Right lobe of liver (tissue), 6 donors: ENCODE data around the gene TLNRD1. TPM values are rescaled to one million over a fixed set of nuclear protein-coding genes. Genes with fewer than 3 reads are reported as not detected.

ENCODE experiments used
- ATAC-seq, 4 donors: fragments of 200-7000 bp; cut with Tn5 transposase; one replicate each; pipeline ENCODE4 v1.9.1; 2020; ENCODE audit warnings: mild to moderate bottlenecking in 4 of 4, moderate library complexity in 4 of 4
- DNase-seq, 3 donors: peaks; one replicate each; pipeline ENCODE4 v3.0.0-alpha.2; 2020
- H3K27ac ChIP-seq, 3 donors: fragments of 200-600 bp; one replicate each; pipeline ENCODE4 v1.8.0; 2022
- H3K27me3 ChIP-seq, 2 donors: fragments of 200-600 bp; one replicate each; pipeline ENCODE4 v1.8.0; 2022
- H3K36me3 ChIP-seq, 4 donors: fragments of 200-600 bp; sonication (generic) in 1 of 4; one replicate each; pipeline versions ENCODE4 v1.5.1 to v1.8.0; 2017 to 2022; ENCODE audit warnings: control low read depth in 1 of 4
- H3K4me1 ChIP-seq, 4 donors: fragments of 200-600 bp; sonication (generic) in 1 of 4; one replicate each; pipeline versions ENCODE4 v1.5.1 to v1.8.0; 2017 to 2022; ENCODE audit warnings: control low read depth in 1 of 4
- H3K4me3 ChIP-seq, 3 donors: fragments of 200-600 bp; one replicate each; pipeline ENCODE4 v1.8.0; 2022
- H3K9me3 ChIP-seq, 4 donors: fragments of 200-600 bp; sonication (generic) in 1 of 4; one replicate each; pipeline versions ENCODE4 v1.5.1 to v1.8.0; 2017 to 2022; ENCODE audit warnings: control low read depth in 1 of 4
- POLR2A ChIP-seq: fragments of 450-650 bp; IDR thresholded peaks from one replicate; pipeline ENCODE4 v1.6.1; 2017; ENCODE audit warnings: antibody characterized with exemption, mild to moderate bottlenecking
- WGBS: methylation state at CpG from one replicate; pipeline ENCODE4 v1.1.6; 2018; ENCODE audit warnings: low coverage, low lambda C conversion rate; ENCODE audit not compliant: insufficient coverage; ENCODE audit errors: missing lambda C conversion rate; 5-methylcytosine and 5-hydroxymethylcytosine counted together
- intact Hi-C, 2 donors: fragments of 100-400 bp; cut with DNase I; formaldehyde crosslinking; loops; one replicate each; pipeline versions ENCODE4 v1.11.2 to v1.14.1; 2022
- total RNA-seq, 6 experiments: library from RNA; depleted of rRNA in 2 of 6; stranded (reverse); fragments of >200 nt in 2 of 6; fragmentation: NEBNext Ultra II Directional in 3 of 6; extraction: Animal tissue kit (Norgen Biotek cat#: 25700) in 3 of 6; gene quantifications; one replicate each; pipeline versions ENCODE4 v1.1.0 to v1.2.4, GENCODE V29; 2016 to 2023
- TF ChIP-seq, protein P1 (sequence below), 4 donors: fragments of 200-600 bp in 3 of 4; fragments of 450-650 bp in 1 of 4; IDR thresholded peaks; one replicate each; pipeline versions ENCODE4 v1.5.1 to v1.8.0; 2016 to 2022; ENCODE audit warnings: antibody characterized with exemption in 4 of 4, mild to moderate bottlenecking in 2 of 4
- donor health status: DM: no; HTN: yes; CAD: no.
- donor health status: DM: no; HTN: no; CAD: no.
- donor health status: DM: no; HTN: no; CAD: no.
- donor health status: DM: no; HTN: yes; CAD: no.
- donor health status: DM: no; HTN: yes; CAD: no.

Gene TLNRD1
- total RNA-seq, 6 experiments from 2014 or later: 3.0 to 7.4 (median 5.5) TPM

DNA sequence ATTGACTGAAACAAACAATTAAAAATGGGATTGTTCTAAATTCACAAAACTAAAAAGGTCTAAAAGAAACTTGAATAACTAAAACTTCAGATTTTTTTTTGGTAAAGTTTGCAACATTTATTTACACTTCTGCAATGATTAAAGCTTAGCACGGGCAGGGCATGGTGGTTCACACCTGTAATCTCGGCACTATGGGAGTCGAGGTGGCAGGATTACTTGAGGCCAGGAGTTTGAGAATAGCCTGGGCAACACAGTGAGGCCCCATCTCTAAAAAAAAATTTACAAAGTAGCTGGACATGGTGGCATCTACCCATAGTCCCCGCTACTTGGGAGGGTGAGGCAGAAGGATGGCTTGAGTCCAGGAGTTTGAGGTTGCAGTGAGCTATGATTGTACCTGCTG, 31.6 kb downstream of the TLNRD1 start:
- Histone ChIP-seq H3K4me1 (peaks cover 2 to 20% (median 12%) of the 10 kb centered on the region in 4 donors), H3K9me3 (no peaks in the 10 kb centered on the region), H3K27ac (peak overlapping the region in 2 of 3 donors; percentile 28 to 39), H3K4me3 (peak overlapping the region in 2 of 3 donors; percentile 4 to 21), H3K27me3 (no peaks in the 10 kb centered on the region), H3K36me3 (no peaks in the 10 kb centered on the region)
- intact Hi-C loops: no loop called here
- ATAC-seq (peak; percentile 11 to 51 (median 28)), DNase-seq (no peak)
- 44% methylated on average over 4 of the region's 4 CpGs for WGBS
- TF ChIP-seq, protein P1, sequence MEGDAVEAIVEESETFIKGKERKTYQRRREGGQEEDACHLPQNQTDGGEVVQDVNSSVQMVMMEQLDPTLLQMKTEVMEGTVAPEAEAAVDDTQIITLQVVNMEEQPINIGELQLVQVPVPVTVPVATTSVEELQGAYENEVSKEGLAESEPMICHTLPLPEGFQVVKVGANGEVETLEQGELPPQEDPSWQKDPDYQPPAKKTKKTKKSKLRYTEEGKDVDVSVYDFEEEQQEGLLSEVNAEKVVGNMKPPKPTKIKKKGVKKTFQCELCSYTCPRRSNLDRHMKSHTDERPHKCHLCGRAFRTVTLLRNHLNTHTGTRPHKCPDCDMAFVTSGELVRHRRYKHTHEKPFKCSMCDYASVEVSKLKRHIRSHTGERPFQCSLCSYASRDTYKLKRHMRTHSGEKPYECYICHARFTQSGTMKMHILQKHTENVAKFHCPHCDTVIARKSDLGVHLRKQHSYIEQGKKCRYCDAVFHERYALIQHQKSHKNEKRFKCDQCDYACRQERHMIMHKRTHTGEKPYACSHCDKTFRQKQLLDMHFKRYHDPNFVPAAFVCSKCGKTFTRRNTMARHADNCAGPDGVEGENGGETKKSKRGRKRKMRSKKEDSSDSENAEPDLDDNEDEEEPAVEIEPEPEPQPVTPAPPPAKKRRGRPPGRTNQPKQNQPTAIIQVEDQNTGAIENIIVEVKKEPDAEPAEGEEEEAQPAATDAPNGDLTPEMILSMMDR (IDR thresholded peaks at IDR 0.05): no peak
- no peak for TF ChIP-seq POLR2A

DNA sequence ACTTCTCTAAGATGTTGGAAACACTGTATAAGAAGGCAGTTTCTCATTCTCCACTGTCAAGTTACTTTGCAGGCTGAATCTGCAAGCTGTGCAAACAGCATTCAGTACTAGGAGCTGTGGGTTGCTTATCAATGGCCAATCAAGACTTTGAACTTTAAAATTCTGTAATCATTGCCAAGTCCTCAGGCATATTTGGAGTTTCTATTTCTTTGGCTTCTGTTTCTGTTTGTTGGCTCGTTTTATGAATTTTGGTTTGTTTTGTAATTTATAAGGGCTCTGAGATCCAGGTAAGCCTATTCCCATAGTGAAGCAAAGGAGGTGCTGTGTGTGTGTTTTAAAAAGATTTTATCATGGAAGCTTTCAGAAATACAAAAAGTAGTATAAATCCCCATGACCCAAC, 32.1 kb downstream of the TLNRD1 start:
- DNase-seq (no peak), ATAC-seq (peak; percentile 83 to 93 (median 90))
- no peaks in the 10 kb centered on the region for H3K27me3 ChIP-seq
- no peaks in the 10 kb centered on the region for H3K9me3 ChIP-seq
- intact Hi-C loops: no loop called here
- H3K36me3 ChIP-seq: no peaks in the 10 kb centered on the region
- TF ChIP-seq, protein P1 (IDR thresholded peaks at IDR 0.05): peak in 1 of 4 donors; percentile 13
- TF ChIP-seq POLR2A: no peak
- peaks cover 2 to 24% (median 12%) of the 10 kb centered on the region in 4 donors for H3K4me1 ChIP-seq
- peak overlapping the region; percentile 39 to 58 (median 43) for H3K27ac ChIP-seq
- WGBS: 15% methylated on average over 1 of the region's 1 CpG
- peak overlapping the region in 2 of 3 donors; percentile 4 to 21 for H3K4me3 ChIP-seq

DNA sequence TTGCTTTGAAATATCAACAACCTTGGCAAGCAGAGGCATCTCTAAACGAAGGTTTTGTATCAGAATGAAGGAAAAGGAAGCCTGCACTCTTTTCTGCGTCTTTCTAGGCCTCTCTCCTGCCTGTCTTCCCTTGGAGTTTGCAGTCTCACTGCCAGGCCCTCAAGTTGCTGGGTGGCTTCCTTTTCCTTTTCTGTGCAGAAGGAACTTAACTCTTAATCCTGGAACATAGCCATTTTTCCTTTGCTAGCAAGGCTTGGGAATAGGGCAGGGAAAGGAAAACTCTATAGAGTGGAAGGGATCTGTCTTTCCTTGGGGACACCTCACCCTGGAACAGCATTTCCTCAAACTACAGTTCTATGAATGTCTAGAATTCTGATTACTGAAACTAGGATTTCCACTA, 32.8 kb downstream of the TLNRD1 start:
- ATAC-seq: no peak

DNA sequence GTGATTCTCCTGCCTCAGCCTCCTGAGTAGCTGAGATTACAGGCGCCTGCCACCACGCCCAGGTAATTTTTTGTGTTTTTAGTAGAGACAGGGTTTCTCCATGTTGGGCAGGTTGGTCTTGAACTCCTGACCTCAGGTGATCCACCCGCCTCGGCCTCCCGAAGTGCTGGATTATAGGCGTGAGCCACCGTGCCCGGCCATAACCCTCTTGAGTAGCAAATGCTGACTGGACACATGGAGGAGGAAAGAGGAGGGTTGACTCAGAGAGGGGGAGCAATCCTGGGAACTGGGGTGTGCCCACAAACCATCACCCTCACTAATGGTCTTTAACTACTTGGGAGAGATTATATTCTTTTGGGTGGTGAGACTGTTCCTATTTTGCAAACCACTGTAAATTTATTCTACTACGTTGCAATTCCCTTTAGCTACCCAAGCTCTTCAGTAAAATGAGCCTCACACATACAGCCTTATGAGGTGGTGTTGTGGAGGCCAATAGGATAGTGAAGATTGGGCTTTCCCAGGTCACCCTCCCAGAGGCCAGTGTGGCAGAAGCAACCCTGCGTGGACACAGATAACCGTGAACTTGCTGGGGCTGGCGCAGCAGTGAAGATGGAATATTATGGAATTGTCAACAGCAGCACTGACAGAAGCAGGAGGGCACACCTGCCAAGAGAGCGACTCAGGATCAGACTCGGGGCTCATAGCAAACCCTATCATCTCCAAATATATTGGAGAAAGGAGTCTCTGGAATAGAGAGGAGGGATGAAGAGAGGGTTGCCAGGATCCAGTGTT, 37.4 kb downstream of the TLNRD1 start:
- Histone ChIP-seq H3K4me3 (peak overlapping the region in 1 of 3 donors; percentile 12), H3K4me1 (peaks cover 0 to 33% (median 13%) of the 10 kb centered on the region in 4 donors), H3K27ac (peak overlapping the region; percentile 35 to 90 (median 48)), H3K9me3 (no peaks in the 10 kb centered on the region), H3K27me3 (no peaks in the 10 kb centered on the region), H3K36me3 (no peaks in the 10 kb centered on the region)
- ATAC-seq (peak; percentile 22 to 53 (median 40)), DNase-seq (peak in 1 of 3 donors; percentile 60)
- 45% methylated on average over 11 of the region's 14 CpGs for WGBS
- intact Hi-C loops: no loop called here
- TF ChIP-seq, protein P1 (IDR thresholded peaks at IDR 0.05): no peak
- no peak for TF ChIP-seq POLR2A

More for the DNA sequence above, 32.8 kb downstream of the TLNRD1 start:
- H3K27me3 ChIP-seq: no peaks in the 10 kb centered on the region
- intact Hi-C loops: no loop called here
- H3K27ac ChIP-seq: peak overlapping the region; percentile 39 to 58 (median 43)
- no peak for TF ChIP-seq POLR2A
- TF ChIP-seq, protein P1 (IDR thresholded peaks at IDR 0.05): no peak
- no peaks in the 10 kb centered on the region for H3K9me3 ChIP-seq
- no peak for DNase-seq
- no peaks in the 10 kb centered on the region for H3K36me3 ChIP-seq
- H3K4me1 ChIP-seq: peaks cover 2 to 31% (median 15%) of the 10 kb centered on the region in 4 donors
- 30% methylated on average over 2 of the region's 2 CpGs for WGBS
- H3K4me3 ChIP-seq: no peak overlapping the region
